Hematopoietic multipotent progenitor cell treated with erythropoietin and hydrocortisone succinate and interleukin-3 and kit ligand, for 8 days (in vitro differentiated cells): Measurements from ENCODE around the gene ITGA8.

Experiments
- DNase-seq: peaks from one replicate; pipeline ENCODE4 v3.0.0-alpha.2; 2015

ITGA8 gene

GRCh38 chr10:15730341-15730740 lies 10.6 kb upstream of the ITGA8 start:
- no peak for DNase-seq

DNA sequence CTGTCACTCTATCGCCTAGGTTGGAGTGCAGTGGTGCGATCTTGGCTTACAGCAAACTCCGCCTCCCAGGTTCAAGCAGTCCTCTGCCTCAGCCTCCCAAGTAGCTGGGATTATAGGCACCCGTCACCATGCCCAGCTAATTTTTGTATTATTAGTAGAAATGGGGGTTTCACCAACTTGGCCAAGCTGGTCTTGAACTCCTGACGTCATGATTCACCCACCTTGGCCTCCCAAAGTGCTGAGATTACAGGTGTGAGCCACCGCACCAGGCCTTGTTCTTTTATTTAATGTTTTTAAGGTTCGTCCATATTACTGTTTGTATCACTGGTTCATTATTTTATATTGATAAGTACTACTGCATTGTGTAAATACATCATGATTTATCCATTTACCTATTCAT lies 10.2 kb upstream of the ITGA8 start:
- DNase-seq: no peak

DNA sequence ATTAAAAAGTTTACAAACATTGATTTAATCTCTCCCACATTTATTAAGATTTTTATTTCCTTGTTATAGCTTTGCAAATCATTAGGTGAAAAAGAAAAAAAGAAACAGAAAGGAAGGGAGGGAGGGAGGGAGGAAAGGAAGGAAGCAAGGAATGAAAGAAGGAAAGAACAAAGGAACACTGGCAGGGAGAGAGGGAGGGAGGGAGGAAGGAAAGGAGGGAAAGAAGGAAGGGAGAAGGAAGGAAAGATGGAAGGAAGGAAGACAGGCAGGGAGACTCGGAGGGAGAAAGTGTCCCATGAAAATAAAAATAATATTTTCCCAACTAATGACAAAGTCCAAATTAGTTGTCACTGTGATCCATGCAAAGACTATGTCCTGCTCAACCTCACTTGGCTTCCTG lies 6.3 kb upstream of the ITGA8 start:
- no peak for DNase-seq

DNA sequence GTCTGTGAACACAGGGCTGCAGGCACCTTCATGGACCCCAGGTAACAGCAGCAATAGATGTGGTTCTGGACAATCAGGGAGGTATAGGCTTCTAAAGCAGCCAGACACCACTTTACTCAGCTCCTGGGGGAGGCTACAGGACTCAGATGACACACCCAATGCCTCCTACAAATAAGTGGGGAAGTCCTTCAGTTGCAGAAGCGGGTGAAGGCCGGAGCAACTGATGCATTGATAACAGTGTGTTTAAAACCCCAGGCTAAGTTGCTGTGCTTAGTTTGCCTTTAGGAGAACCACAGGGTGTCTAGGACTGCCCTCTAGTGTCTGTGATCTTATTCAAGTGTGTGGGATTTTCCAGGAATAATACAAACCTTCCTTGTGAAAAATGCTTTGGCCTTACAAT lies 5.9 kb upstream of the ITGA8 start:
- DNase-seq: peak; percentile 91

DNA sequence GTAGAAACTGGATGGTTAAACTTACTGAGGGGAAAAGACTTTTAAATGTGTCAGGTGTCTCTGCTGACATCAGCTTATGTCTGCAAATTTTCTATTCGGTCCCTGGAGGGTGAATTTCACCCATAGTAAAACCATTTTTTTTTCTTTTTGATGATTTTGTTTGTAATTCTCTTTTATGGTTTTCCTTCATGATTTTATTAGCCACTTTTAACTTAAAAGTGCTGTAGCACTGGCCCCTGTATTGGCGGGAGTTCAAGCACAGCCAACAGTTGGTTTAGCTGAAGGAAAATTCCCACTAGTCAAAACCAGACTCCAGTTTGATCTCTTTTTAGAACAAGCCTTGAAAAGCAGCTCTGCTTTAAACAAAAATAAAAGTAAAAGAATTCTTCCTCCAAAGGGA lies 5.0 kb upstream of the ITGA8 start:
- no peak for DNase-seq

- DNase-seq: no peak
Measured at GRCh38 chr10:15723803-15724202, 4.1 kb upstream of the ITGA8 start.

GRCh38 chr10:15720635-15721287 lies 1.0 kb upstream of the ITGA8 start:
- no peak for DNase-seq

GRCh38 chr10:15719049-15719898 lies 448 bp downstream of the ITGA8 start:
- peak; percentile 42 for DNase-seq

GRCh38 chr10:15718694-15719048 lies 1.1 kb downstream of the ITGA8 start:
- DNase-seq: no peak

- DNase-seq: peak; percentile 31
Measured at GRCh38 chr10:15715619-15716227, 4.0 kb downstream of the ITGA8 start.

DNA sequence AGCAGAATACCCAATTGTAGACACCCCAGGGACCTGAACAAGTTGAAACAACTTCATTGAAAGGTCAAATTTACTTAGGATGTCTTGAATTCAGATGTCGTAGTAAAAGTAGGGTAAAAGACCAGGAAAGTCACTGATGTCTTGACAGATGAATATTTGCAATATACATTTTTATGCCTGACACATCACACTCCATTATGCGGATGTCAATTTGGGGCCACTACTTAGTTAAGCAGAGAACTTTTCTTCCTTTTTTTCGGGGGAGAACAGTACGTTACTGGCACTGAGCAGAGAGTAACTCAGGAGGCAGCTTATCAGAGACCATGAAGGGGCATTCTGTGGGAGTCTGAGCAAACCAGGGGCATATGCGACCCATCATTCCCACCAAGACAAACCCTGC lies 4.9 kb downstream of the ITGA8 start:
- no peak for DNase-seq

GRCh38 chr10:15712883-15713282 lies 6.8 kb downstream of the ITGA8 start:
- no peak for DNase-seq

- no peak for DNase-seq
Measured at GRCh38 chr10:15710455-15710854, 9.3 kb downstream of the ITGA8 start.

- no peak for DNase-seq
Measured at GRCh38 chr10:15705298-15705697, 14.4 kb downstream of the ITGA8 start.

- no peak for DNase-seq
Measured at GRCh38 chr10:15704581-15704968, 15.1 kb downstream of the ITGA8 start.

- no peak for DNase-seq
Measured at GRCh38 chr10:15703944-15704580, 15.7 kb downstream of the ITGA8 start.

GRCh38 chr10:15703151-15703880 lies 16.4 kb downstream of the ITGA8 start:
- no peak for DNase-seq

GRCh38 chr10:15700078-15700674 lies 19.5 kb downstream of the ITGA8 start:
- DNase-seq: no peak

DNA sequence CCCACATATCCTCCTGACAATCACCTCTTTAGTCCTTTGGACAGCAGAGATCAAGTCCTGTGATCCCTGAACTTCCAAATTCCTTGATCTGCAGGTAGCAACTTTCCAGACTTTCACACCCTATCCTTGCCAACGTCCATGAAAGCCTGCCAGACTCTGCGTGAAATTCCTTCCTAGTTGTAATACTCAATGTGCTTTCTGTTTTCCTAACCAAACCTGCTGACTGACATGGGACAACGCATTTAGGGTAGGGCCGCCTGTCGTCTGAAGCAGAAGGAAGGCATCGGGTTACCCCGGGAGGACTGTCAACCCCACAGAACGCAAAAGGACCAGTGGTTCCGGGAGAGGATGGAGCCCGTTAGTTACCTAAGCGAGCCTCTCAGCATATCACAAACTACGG lies 23.9 kb downstream of the ITGA8 start:
- DNase-seq: no peak

GRCh38 chr10:15690031-15690430 lies 29.7 kb downstream of the ITGA8 start:
- no peak for DNase-seq

DNA sequence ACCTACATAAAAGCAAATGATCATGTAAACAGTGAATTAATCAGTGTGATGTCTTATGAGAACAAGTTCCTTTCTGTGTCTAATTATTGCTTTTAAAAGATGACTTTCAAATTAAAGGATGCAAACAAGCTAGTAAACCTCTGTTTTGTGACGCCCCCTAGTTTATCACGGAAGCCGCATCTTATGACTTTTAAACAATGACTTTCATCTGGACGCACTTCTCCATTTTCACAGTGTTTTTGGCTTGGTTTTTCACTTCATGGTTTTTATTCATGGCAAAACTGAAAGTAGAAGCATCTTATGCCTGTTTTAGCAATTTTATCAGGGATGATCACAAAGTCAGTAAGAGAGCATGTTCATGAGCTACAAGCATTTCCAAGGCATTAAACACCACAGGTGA lies 35.0 kb downstream of the ITGA8 start:
- DNase-seq: peak; percentile 4

DNA sequence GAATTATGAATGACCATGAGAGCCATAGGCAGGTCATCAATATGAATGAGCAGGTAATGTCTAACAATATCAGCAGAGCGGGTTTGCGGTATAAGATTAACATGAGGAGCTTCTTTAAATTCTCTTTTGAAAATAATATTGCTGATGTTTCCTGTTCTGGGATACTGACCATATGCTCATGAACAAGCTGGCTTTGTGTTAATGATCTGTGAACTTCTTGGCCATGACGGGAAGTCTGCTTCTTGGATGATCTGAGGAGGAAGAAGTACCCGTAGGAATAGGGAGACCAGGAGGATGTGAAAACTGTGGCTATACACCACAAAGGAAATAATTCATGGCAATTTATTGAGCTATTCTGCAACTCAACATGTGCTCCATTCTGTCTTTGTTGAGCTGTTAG lies 38.6 kb downstream of the ITGA8 start:
- no peak for DNase-seq

- no peak for DNase-seq
Measured at GRCh38 chr10:15678851-15679250, 40.9 kb downstream of the ITGA8 start.
